SK-N-SH (cell line): ENCODE measurements around the gene PDPK1. TPM values are rescaled to one million over a fixed set of nuclear protein-coding genes. Genes with fewer than 3 reads are reported as not detected.

Experiments used
- CTCF ChIA-PET: fragments of 300-600, 350-600 bp; formaldehyde crosslinking; extraction: SDS; loops from one replicate; lab custom pipeline; 2021; lab: Yijun Ruan, JAX
- POLR2A ChIA-PET: fragments of 350-600 bp; sonication (Branson Sonifier 250); formaldehyde crosslinking; extraction: SDS; loops from one replicate; lab custom pipeline; 2020; ENCODE audit warnings: antibody characterized with exemption, inconsistent platforms; lab: Yijun Ruan, JAX
- DNase-seq: peaks from one replicate; pipeline ENCODE4 v3.0.0; 2012
- H2AFZ ChIP-seq: fragments of 200-600 bp; sonication (generic); 2 replicates; pipeline ENCODE4 v1.8.1; 2016; ENCODE audit warnings: antibody characterized with exemption, mild to moderate bottlenecking, low read depth
- H3F3A ChIP-seq: fragments of 200-600 bp; sonication (generic); replicated peaks from 2 replicates; pipeline ENCODE3; 2016; ENCODE audit warnings: antibody characterized with exemption, mild to moderate bottlenecking; ENCODE audit not compliant: insufficient read depth
- H3K27ac ChIP-seq, 2 experiments: fragments of 200-500 bp in 1 of 2; fragments of 200-600 bp in 1 of 2; sonication (Bioruptor generic) in 1 of 2; sonication (generic), shearing (Covaris generic) in 1 of 2; 2 replicates each; pipeline versions ENCODE4 v1.5.1 to v1.6.1; 2014 to 2016; ENCODE audit warnings: low read depth in 2 of 2, inconsistent platforms in 1 of 2, low read length in 1 of 2, mild to moderate bottlenecking in 1 of 2, mixed read lengths in 1 of 2
- H3K27me3 ChIP-seq: fragments of 200-600 bp; sonication (generic), shearing (Covaris generic); 2 replicates; pipeline ENCODE4 v1.6.1; 2016; ENCODE audit warnings: mixed run types; ENCODE audit not compliant: insufficient read depth
- H3K36me3 ChIP-seq, 2 experiments: fragments of 200-500 bp in 1 of 2; fragments of 200-600 bp in 1 of 2; sonication (Bioruptor generic) in 1 of 2; sonication (generic) in 1 of 2; replicated peaks in 1 of 2; 2 replicates each; pipeline versions ENCODE3 to v1.5.1; 2014 to 2016; ENCODE audit warnings: low read length in 1 of 2, mild to moderate bottlenecking in 1 of 2; ENCODE audit not compliant: insufficient read depth in 2 of 2, control insufficient read depth in 1 of 2
- H3K4me1 ChIP-seq, 2 experiments: fragments of 200-500 bp in 1 of 2; fragments of 200-600 bp in 1 of 2; sonication (Bioruptor generic) in 1 of 2; sonication (generic), shearing (Covaris generic) in 1 of 2; 2 replicates each; pipeline versions ENCODE4 v1.5.1 to v1.6.1; 2014 to 2016; ENCODE audit warnings: low read depth in 1 of 2, low read length in 1 of 2, mixed run types in 1 of 2; ENCODE audit not compliant: insufficient read depth in 2 of 2, control insufficient read depth in 1 of 2
- H3K4me2 ChIP-seq: fragments of 200-600 bp; sonication (generic), shearing (Covaris generic); 2 replicates; pipeline ENCODE4 v1.6.1; 2017; ENCODE audit warnings: mixed run types
- H3K4me3 ChIP-seq, 2 experiments: fragments of 200-500 bp in 1 of 2; fragments of 200-600 bp in 1 of 2; sonication (Bioruptor generic) in 1 of 2; sonication (generic), shearing (Covaris generic) in 1 of 2; 2 replicates each; pipeline versions ENCODE4 v1.5.1 to v1.8.1; 2014 to 2016; ENCODE audit warnings: low read depth in 2 of 2, inconsistent platforms in 1 of 2, low read length in 1 of 2, mild to moderate bottlenecking in 1 of 2, mixed read lengths in 1 of 2, moderate library complexity in 1 of 2
- H3K79me2 ChIP-seq: fragments of 200-600 bp; sonication (generic); 2 replicates; pipeline ENCODE4 v1.8.1; 2017; ENCODE audit warnings: mild to moderate bottlenecking; ENCODE audit not compliant: insufficient read depth
- H3K9ac ChIP-seq: fragments of 200-600 bp; sonication (generic); 2 replicates; pipeline ENCODE4 v1.6.1; 2017; ENCODE audit warnings: mixed run types
- H3K9me2 ChIP-seq: fragments of 200-600 bp; sonication (generic); 2 replicates; pipeline ENCODE4 v1.6.1; 2017; ENCODE audit warnings: mixed run types
- H3K9me3 ChIP-seq: fragments of 200-600 bp; sonication (generic); 2 replicates; pipeline ENCODE4 v1.6.1; 2017; ENCODE audit warnings: mixed run types, mild to moderate bottlenecking, moderate library complexity
- H4K20me1 ChIP-seq: fragments of 200-600 bp; sonication (generic); 2 replicates; pipeline ENCODE4 v1.6.1; 2017; ENCODE audit warnings: mild to moderate bottlenecking, mixed run types; ENCODE audit not compliant: insufficient read depth
- ELF1 ChIP-seq: IDR thresholded peaks from 2 replicates; pipeline ENCODE4 v1.4.0; 2012
- FOXJ3 ChIP-seq: sonication (generic); formaldehyde crosslinking; IDR thresholded peaks from 2 replicates; pipeline ENCODE4 v1.5.1; 2020; ENCODE audit warnings: mild to moderate bottlenecking, missing genetic modification reagents
- FOXM1 ChIP-seq: IDR thresholded peaks from 2 replicates; pipeline ENCODE4 v1.4.0; 2012; ENCODE audit warnings: low read depth, mild to moderate bottlenecking
- GABPA ChIP-seq: IDR thresholded peaks from 2 replicates; pipeline ENCODE4 v1.4.0; 2012; ENCODE audit warnings: low read depth, mild to moderate bottlenecking
- JUND ChIP-seq: IDR thresholded peaks from 2 replicates; pipeline ENCODE4 v1.4.0; 2012
- MEF2A ChIP-seq: IDR thresholded peaks from 2 replicates; pipeline ENCODE4 v1.4.0; 2012; ENCODE audit warnings: low read depth, borderline replicate concordance
- MXI1 ChIP-seq: IDR thresholded peaks from 2 replicates; pipeline ENCODE4 v1.6.1; 2012; ENCODE audit warnings: mild to moderate bottlenecking, low read depth, low read length, improper control_type of control experiment
- NFIC ChIP-seq: IDR thresholded peaks from 2 replicates; pipeline ENCODE4 v1.4.0; 2012; ENCODE audit warnings: borderline replicate concordance
- RAD21 ChIP-seq: IDR thresholded peaks from 2 replicates; pipeline ENCODE4 v1.6.1; 2012; ENCODE audit warnings: mild to moderate bottlenecking, low read length
- RCOR1 ChIP-seq: fragments of 150-350 bp; IDR thresholded peaks from 2 replicates; pipeline ENCODE4 v1.6.1; 2017; ENCODE audit warnings: antibody characterized with exemption, low read length
- REST ChIP-seq: IDR thresholded peaks from 2 replicates; pipeline ENCODE4 v1.6.1; 2012; ENCODE audit warnings: mild to moderate bottlenecking, low read depth, low read length, moderate library complexity
- RFX5 ChIP-seq: IDR thresholded peaks from 2 replicates; pipeline ENCODE4 v1.6.1; 2012; ENCODE audit warnings: mild to moderate bottlenecking, improper control_type of control experiment, low read length
- SIN3A ChIP-seq: IDR thresholded peaks from 2 replicates; pipeline ENCODE4 v1.6.1; 2012; ENCODE audit warnings: low read depth, mild to moderate bottlenecking, low read length, moderate library complexity, borderline replicate concordance
- TAF1 ChIP-seq: IDR thresholded peaks from 2 replicates; pipeline ENCODE4 v1.6.1; 2012; ENCODE audit warnings: low read depth, mild to moderate bottlenecking, low read length, moderate library complexity, borderline replicate concordance
- USF1 ChIP-seq: IDR thresholded peaks from 2 replicates; pipeline ENCODE4 v1.4.0; 2012; ENCODE audit warnings: low read depth, borderline replicate concordance
- WGBS: methylation state at CpG from one replicate; pipeline ENCODE4 v1.1.6; 2017; ENCODE audit warnings: low lambda C conversion rate; 5-methylcytosine and 5-hydroxymethylcytosine counted together
- polyA plus RNA-seq, 3 experiments: library from polyadenylated mRNA; depleted of rRNA; stranded (reverse); fragments of >200 nt; gene quantifications; 2 replicates each; pipeline ENCODE4 v1.2.3, GENCODE V29; 2012

Gene PDPK1
- polyA plus RNA-seq, 1 of the 3 experiments (the other 2 are of a cell fraction) = 22.0 TPM

GRCh38 chr16:2592786-2593185 is 55.0 kb downstream of the PDPK1 start:
- H3K9ac ChIP-seq = no peak overlapping the region
- H3F3A ChIP-seq = peaks cover 4% of the 10 kb centered on the region
- 0 out of 2 replicates have a peak, but pooled peaks cover 4% of the 10 kb centered on the region for H4K20me1 ChIP-seq
- ChIA-PET POLR2A (interaction anchor here (1.3 kb wide), 1 partner anchor 10 kb away, joined by 5 read pairs; no protein-coding TSS in a partner anchor), CTCF (interaction anchor here (0.6 kb wide), 1 partner anchor 109 kb away, joined by 3 read pairs; no protein-coding TSS in a partner anchor)
- no peaks in the 10 kb centered on the region for H3K4me1 ChIP-seq
- peaks cover 5 to 38% of the 10 kb centered on the region in 2 experiments for H3K36me3 ChIP-seq
- no peaks in the 10 kb centered on the region for H3K9me2 ChIP-seq
- peak; percentile 27 for DNase-seq
- WGBS = 97% methylated on average over 12 of the region's 16 CpGs
- H3K4me2 ChIP-seq = no peak overlapping the region
- no peak overlapping the region for H3K4me3 ChIP-seq
- TF ChIP-seq MEF2A = no peak
- H3K27me3 ChIP-seq = no peaks in the 10 kb centered on the region
- no peaks in the 10 kb centered on the region for H3K9me3 ChIP-seq
- H3K27ac ChIP-seq = no peak overlapping the region
- H3K79me2 ChIP-seq = peaks cover 30% of the 10 kb centered on the region; the same call in 1 of the 2 replicates
- no peak overlapping the region for H2AFZ ChIP-seq

GRCh38 chr16:2595393-2596205 is 57.8 kb downstream of the PDPK1 start:
- Histone ChIP-seq H3K9me2 (no peaks in the 10 kb centered on the region), H3K4me1 (no peaks in the 10 kb centered on the region), H3K4me2 (no peak overlapping the region), H3K9me3 (no peaks in the 10 kb centered on the region), H2AFZ (no peak overlapping the region), H4K20me1 (0 out of 2 replicates have a peak, but pooled peaks cover 4% of the 10 kb centered on the region), H3K27ac (no peak overlapping the region), H3K4me3 (no peak overlapping the region), H3K79me2 (peaks cover 30% of the 10 kb centered on the region; the same call in 1 of the 2 replicates), H3F3A (no peaks in the 10 kb centered on the region), H3K36me3 (peaks cover 5 to 33% of the 10 kb centered on the region in 2 experiments), H3K9ac (no peak overlapping the region), H3K27me3 (no peaks in the 10 kb centered on the region)
- POLR2A ChIA-PET = no interaction called here
- DNase-seq = no peak
- CTCF ChIA-PET = no interaction called here
- no peak for TF ChIP-seq GABPA
- 95% methylated on average over 25 of the region's 27 CpGs for WGBS

GRCh38 chr16:2596747-2597559 is 59.1 kb downstream of the PDPK1 start:
- WGBS = 86% methylated on average over 12 of the region's 24 CpGs
- Histone ChIP-seq H3K36me3 (peaks cover 0 to 33% of the 10 kb centered on the region in 2 experiments), H3K27me3 (no peaks in the 10 kb centered on the region), H2AFZ (no peak overlapping the region), H4K20me1 (0 out of 2 replicates have a peak, but pooled peaks cover 4% of the 10 kb centered on the region), H3F3A (no peaks in the 10 kb centered on the region), H3K4me3 (no peak overlapping the region), H3K27ac (no peak overlapping the region), H3K9ac (no peak overlapping the region), H3K9me3 (no peaks in the 10 kb centered on the region), H3K4me2 (no peak overlapping the region), H3K4me1 (no peaks in the 10 kb centered on the region), H3K79me2 (peaks cover 20% of the 10 kb centered on the region; the same call in 1 of the 2 replicates), H3K9me2 (no peaks in the 10 kb centered on the region)
- ChIA-PET CTCF (no interaction called here), POLR2A (no interaction called here)
- no peak for DNase-seq
- TF ChIP-seq USF1 (no peak), SIN3A (no peak), MXI1 (no peak), JUND (no peak), RCOR1 (no peak), TAF1 (no peak), FOXM1 (no peak), REST (no peak), RAD21 (no peak), RFX5 (no peak), ELF1 (no peak), NFIC (no peak), FOXJ3 (CRISPR knock-in tag) (no peak)
